SK-N-MC (cell line): ENCODE measurements around the gene XPO4.

Source experiments
- DNase-seq: peaks from one replicate; pipeline ENCODE4 v3.0.0-alpha.2; 2011; ENCODE audit warnings: low read depth, low spot score
- H3K27ac ChIP-seq: fragments of 200-600 bp; sonication (generic); 2 replicates; pipeline ENCODE4 v1.5.1; 2016; ENCODE audit warnings: mixed run types
- H3K36me3 ChIP-seq: fragments of 200-600 bp; sonication (generic); 2 replicates; pipeline ENCODE4 v1.6.1; 2017; ENCODE audit warnings: antibody characterized with exemption, low read length, mixed read lengths; ENCODE audit not compliant: insufficient read depth
- H3K4me3 ChIP-seq: fragments of 200-600 bp; sonication (generic); 2 replicates; pipeline ENCODE4 v1.5.1; 2016
- H3K9ac ChIP-seq: fragments of 200-600 bp; sonication (generic); 2 replicates; pipeline ENCODE4 v1.8.0; 2017; ENCODE audit warnings: mixed run types, mixed read lengths; ENCODE audit not compliant: insufficient read length
- H3K9me3 ChIP-seq: fragments of 200-600 bp; sonication (generic); 2 replicates; pipeline ENCODE4 v1.6.1; 2017; ENCODE audit warnings: low read depth, mild to moderate bottlenecking, antibody characterized with exemption, low read length, moderate library complexity, mixed read lengths
- EZH2 ChIP-seq: fragments of 200-600 bp; sonication (generic); IDR thresholded peaks from one replicate; pipeline ENCODE4 v1.6.1; 2017; ENCODE audit warnings: antibody characterized with exemption
- FOXP2 ChIP-seq: optimal IDR thresholded peaks from 2 replicates; pipeline ENCODE3; 2011; ENCODE audit warnings: mild to moderate bottlenecking, moderate library complexity; ENCODE audit not compliant: insufficient read depth; ENCODE audit errors: extremely low read length, control extremely low read depth
- POLR2AphosphoS5 ChIP-seq: IDR thresholded peaks from 2 replicates; pipeline ENCODE4 v1.6.1; 2012; ENCODE audit warnings: mild to moderate bottlenecking, low read depth, low read length, borderline replicate concordance

XPO4 gene

GRCh38 chr13:20738616-20739015 is 163.9 kb downstream of the XPO4 start:
- H3K4me3 ChIP-seq, result no peak overlapping the region
- no peak overlapping the region for H3K9ac ChIP-seq
- H3K9me3 ChIP-seq, result no peaks in the 10 kb centered on the region
- no peak overlapping the region for H3K27ac ChIP-seq
- no peaks in the 10 kb centered on the region for H3K36me3 ChIP-seq
- DNase-seq, result no peak
- TF ChIP-seq EZH2 (no peak), POLR2AphosphoS5 (no peak), FOXP2 (no peak)

GRCh38 chr13:20729633-20730585 is 172.6 kb downstream of the XPO4 start:
- Histone ChIP-seq H3K36me3 (no peaks in the 10 kb centered on the region), H3K9me3 (no peaks in the 10 kb centered on the region), H3K9ac (no peak overlapping the region), H3K27ac (no peak overlapping the region), H3K4me3 (no peak overlapping the region)
- TF ChIP-seq FOXP2, result no peak
- no peak for DNase-seq

GRCh38 chr13:20728579-20729311 is 173.8 kb downstream of the XPO4 start:
- Histone ChIP-seq H3K36me3 (no peaks in the 10 kb centered on the region), H3K9me3 (no peaks in the 10 kb centered on the region), H3K27ac (no peak overlapping the region), H3K4me3 (no peak overlapping the region), H3K9ac (peak overlapping the region; percentile 15)
- no peak for DNase-seq
- TF ChIP-seq POLR2AphosphoS5 (no peak), EZH2 (no peak), FOXP2 (no peak)

- no peaks in the 10 kb centered on the region for H3K9me3 ChIP-seq
- H3K9ac ChIP-seq, result no peak overlapping the region
- DNase-seq, result no peak
- TF ChIP-seq EZH2 (no peak), POLR2AphosphoS5 (no peak), FOXP2 (no peak)
- no peaks in the 10 kb centered on the region for H3K36me3 ChIP-seq
- H3K4me3 ChIP-seq, result no peak overlapping the region
- no peak overlapping the region for H3K27ac ChIP-seq
These were observed 174.7 kb downstream of the XPO4 start for GRCh38 chr13:20727856-20728255.
